Measurements from ENCODE around the gene AQP6. TPM values are rescaled to one million over a fixed set of nuclear protein-coding genes. Genes with fewer than 3 reads are reported as not detected.

Gene AQP6
- total RNA-seq, 2 experiments from 2014 or later, result not detected

DNA sequence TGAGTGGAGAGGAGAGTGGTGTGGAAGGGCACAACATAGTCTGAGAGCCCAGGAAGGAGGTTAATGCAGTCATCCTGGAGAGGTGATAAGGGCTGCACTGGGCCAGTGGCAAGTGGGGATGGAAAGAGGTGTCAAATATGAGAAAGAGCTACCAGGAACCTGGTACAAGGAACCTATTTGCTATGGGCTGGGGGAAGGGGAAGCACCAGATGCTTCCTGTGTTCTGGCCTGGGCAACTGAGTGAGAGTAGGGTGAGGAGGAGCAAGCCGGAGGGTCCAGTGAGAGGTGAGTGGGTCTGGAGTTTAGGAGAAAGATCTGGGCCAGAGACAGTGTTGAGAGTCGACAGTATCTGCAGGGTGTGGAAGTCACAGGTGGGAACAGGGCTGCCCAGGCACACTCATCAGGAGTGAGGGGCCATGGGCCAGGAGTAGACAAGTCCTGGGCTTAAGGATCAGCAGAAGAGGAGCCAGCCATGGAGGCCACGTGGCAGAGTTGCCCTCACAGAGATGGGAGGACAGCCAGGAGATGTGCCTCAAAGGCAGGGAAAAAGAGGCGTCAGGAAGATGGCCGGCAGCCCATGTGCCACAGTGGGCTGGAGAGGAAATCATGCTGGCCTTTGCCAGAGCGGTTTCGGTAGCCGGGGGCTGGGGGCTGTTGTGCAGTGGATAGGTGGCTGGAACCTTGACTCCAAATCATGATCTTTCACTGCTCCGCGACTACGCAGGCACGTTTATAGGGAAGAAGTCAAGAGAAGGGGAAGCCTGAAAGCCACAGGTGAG lies 2.9 kb upstream of the AQP6 start:
- peaks cover 9% of the 10 kb centered on the region for H3K4me1 ChIP-seq (ENCODE audit: insufficient read depth, low read length, poor library complexity, severe bottlenecking)
- TF ChIP-seq EZH2phosphoT487 (IDR thresholded peaks at IDR 0.05; ENCODE audit: borderline replicate concordance, low read depth, low read length) (no peak), CTCF (conservative IDR thresholded peaks at IDR 0.05; ENCODE audit: low read length) (no peak)
- no peak overlapping the region for H3K27ac ChIP-seq (ENCODE audit: low read depth, low read length, poor library complexity, severe bottlenecking)
- no peaks in the 10 kb centered on the region for H4K20me1 ChIP-seq (ENCODE audit: insufficient read depth, low read length)
- H3K36me3 ChIP-seq (ENCODE audit: insufficient read depth, low read length), result no peaks in the 10 kb centered on the region
- no peaks in the 10 kb centered on the region for H3K9me2 ChIP-seq (ENCODE audit: insufficient read depth, low read length)
- CTCF ChIA-PET (ENCODE audit: unreplicated experiment), result interaction anchor here (0.6 kb wide), 2 partner anchors 10 to 28 kb away, joined by 6 to 9 read pairs; no protein-coding TSS in a partner anchor
- no peaks in the 10 kb centered on the region for H3K9me3 ChIP-seq (ENCODE audit: low read length)
- no peak overlapping the region for H2AFZ ChIP-seq (ENCODE audit: low read length)
- no peak for DNase-seq (ENCODE audit: low spot score)
- H3K79me2 ChIP-seq (ENCODE audit: insufficient read depth, low read depth, low read length), result no peaks in the 10 kb centered on the region
- H3K4me2 ChIP-seq (ENCODE audit: low read length), result no peak overlapping the region
- no peak overlapping the region for H3K4me3 ChIP-seq (ENCODE audit: low read depth, low read length, poor library complexity, severe bottlenecking)
- no TSS peak for BruUV-seq (replicated peaks)
- POLR2A ChIA-PET, result interaction anchor here (0.5 to 0.8 kb wide), 2 partner anchors 80 to 254 kb away, joined by 3 to 4 read pairs; no protein-coding TSS in a partner anchor
- intact Hi-C loops (cut with micrococcal nuclease; ENCODE audit: unreplicated experiment), result loop anchor here (5.0 kb wide), 2 partner anchors 67 to 197 kb away; partner anchors contain the start of gene CERS5

DNA sequence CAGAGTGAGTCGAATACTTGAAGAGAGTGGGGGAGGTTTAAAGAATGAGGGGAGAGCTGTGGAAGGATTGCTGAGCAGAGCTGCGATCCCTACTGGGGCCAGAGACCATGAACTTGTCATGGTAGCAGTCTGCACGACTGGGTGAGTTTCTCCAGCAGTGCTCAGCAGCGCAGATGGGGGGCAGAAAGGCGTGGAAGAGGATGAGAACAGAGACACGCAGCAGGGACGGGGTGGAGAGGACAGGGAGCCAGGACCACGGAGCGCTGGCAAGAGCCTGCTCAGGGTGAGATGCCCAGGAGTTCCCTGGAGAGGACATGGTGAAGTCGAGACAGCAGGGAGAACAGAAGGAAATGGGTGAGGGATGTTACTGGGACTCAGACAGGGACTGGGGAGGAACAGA lies 2.1 kb upstream of the AQP6 start:
- POLR2A ChIA-PET, result interaction anchor here (0.6 kb wide), 1 partner anchor 11 kb away, joined by 3 read pairs; no protein-coding TSS in a partner anchor
- CTCF ChIA-PET (ENCODE audit: unreplicated experiment), result interaction anchor here (0.6 kb wide), 1 partner anchor 28 kb away, joined by 9 read pairs; no protein-coding TSS in a partner anchor
- Histone ChIP-seq H3K4me1 (ENCODE audit: insufficient read depth, low read length, poor library complexity, severe bottlenecking) (peaks cover 9% of the 10 kb centered on the region), H4K20me1 (ENCODE audit: insufficient read depth, low read length) (no peaks in the 10 kb centered on the region), H3K36me3 (ENCODE audit: insufficient read depth, low read length) (no peaks in the 10 kb centered on the region), H3K4me3 (ENCODE audit: low read depth, low read length, poor library complexity, severe bottlenecking) (no peak overlapping the region), H3K79me2 (ENCODE audit: insufficient read depth, low read depth, low read length) (no peaks in the 10 kb centered on the region), H3K27ac (ENCODE audit: low read depth, low read length, poor library complexity, severe bottlenecking) (no peak overlapping the region), H3K9me3 (ENCODE audit: low read length) (no peaks in the 10 kb centered on the region), H3K4me2 (ENCODE audit: low read length) (no peak overlapping the region), H2AFZ (ENCODE audit: low read length) (no peak overlapping the region), H3K9me2 (ENCODE audit: insufficient read depth, low read length) (no peaks in the 10 kb centered on the region)
- no peak for TF ChIP-seq EZH2phosphoT487 (IDR thresholded peaks at IDR 0.05; ENCODE audit: borderline replicate concordance, low read depth, low read length)
- no peak for TF ChIP-seq CTCF (conservative IDR thresholded peaks at IDR 0.05; ENCODE audit: low read length)
- intact Hi-C loops (cut with micrococcal nuclease; ENCODE audit: unreplicated experiment), result no loop called here
- no peak for DNase-seq (ENCODE audit: low spot score)
- no TSS peak for BruUV-seq (replicated peaks)

DNA sequence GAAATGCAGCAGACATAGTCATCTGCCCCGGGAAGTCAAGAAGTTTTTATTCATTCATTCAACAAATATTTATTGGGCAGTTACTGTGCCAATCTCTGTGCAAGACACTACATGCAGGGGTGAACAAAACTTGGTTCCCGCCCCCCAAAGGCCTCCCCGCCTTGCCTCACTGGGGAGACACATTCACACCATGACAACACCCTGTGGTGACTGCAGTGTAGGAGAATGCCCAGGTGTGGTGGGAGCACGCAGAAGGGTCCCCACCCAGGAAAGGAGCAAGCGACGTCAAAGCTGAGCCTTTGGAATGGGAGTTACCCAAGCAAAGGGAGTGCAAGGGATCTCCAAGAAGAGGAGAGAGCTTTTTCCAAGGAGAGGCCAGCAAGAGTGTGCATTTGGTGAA lies 1.6 kb upstream of the AQP6 start:
- no TSS peak for BruUV-seq (replicated peaks)
- intact Hi-C loops (cut with micrococcal nuclease; ENCODE audit: unreplicated experiment), result no loop called here
- CTCF ChIA-PET (ENCODE audit: unreplicated experiment), result no interaction called here
- Histone ChIP-seq H4K20me1 (ENCODE audit: insufficient read depth, low read length) (no peaks in the 10 kb centered on the region), H3K9me3 (ENCODE audit: low read length) (no peaks in the 10 kb centered on the region), H3K4me1 (ENCODE audit: insufficient read depth, low read length, poor library complexity, severe bottlenecking) (peaks cover 9% of the 10 kb centered on the region), H3K79me2 (ENCODE audit: insufficient read depth, low read depth, low read length) (no peaks in the 10 kb centered on the region), H3K36me3 (ENCODE audit: insufficient read depth, low read length) (no peaks in the 10 kb centered on the region), H3K4me2 (ENCODE audit: low read length) (no peak overlapping the region), H3K27ac (ENCODE audit: low read depth, low read length, poor library complexity, severe bottlenecking) (no peak overlapping the region), H3K4me3 (ENCODE audit: low read depth, low read length, poor library complexity, severe bottlenecking) (no peak overlapping the region), H2AFZ (ENCODE audit: low read length) (no peak overlapping the region), H3K9me2 (ENCODE audit: insufficient read depth, low read length) (no peaks in the 10 kb centered on the region)
- TF ChIP-seq CTCF (conservative IDR thresholded peaks at IDR 0.05; ENCODE audit: low read length) (no peak), EZH2phosphoT487 (IDR thresholded peaks at IDR 0.05; ENCODE audit: borderline replicate concordance, low read depth, low read length) (no peak)
- POLR2A ChIA-PET, result interaction anchor here (0.6 kb wide), 2 partner anchors 11 to 31 kb away, joined by 3 read pairs; no protein-coding TSS in a partner anchor
- no peak for DNase-seq (ENCODE audit: low spot score)

Measured in OCI-LY7 (cell line).